ENCODE measurements around the gene PLEKHA1.

The PLEKHA1 gene

DNA sequence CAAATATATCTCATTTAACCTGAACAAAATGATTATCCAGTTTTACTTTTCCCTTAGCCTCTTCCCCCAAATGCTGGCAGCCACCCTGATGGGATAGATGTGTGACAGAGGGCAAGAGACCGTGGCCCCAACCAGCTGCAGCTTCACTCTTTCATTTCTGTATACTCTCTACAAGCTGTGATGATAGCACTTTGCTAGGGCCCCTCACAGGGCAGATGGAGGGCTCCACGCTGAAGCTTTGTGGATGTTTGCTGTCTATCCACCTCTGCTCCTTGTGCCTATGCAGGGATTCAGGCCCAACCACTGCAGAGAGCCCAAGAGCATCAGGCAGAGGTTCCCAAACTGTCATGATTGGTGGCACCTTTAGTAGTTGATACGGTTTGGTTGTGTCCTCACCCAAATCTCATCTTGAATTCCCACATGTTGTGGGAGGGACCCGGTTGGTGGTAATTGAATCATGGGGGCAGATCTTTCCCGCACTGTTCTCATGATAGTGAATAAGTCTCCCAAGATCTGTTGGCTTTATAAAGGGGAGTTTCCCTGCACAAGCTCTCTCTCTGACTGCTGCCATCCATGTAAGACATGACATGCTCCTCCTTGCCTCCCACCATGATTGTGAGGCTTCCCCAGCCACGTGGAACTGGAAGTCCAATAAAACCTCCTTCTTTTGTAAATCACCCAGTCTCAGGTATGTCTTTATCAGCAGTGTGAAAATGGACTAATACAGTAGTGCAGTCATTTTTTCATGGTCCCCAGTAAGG, 107.0 kb downstream of the PLEKHA1 start:
- FAIRE-seq, result no peak

All from TTC549 (cell line).